ENCODE data around the gene TRAPPC12.
A peak's percentile ranks its signal among the peaks of the same experiment; 100 is the strongest.

TRAPPC12 gene

DNA sequence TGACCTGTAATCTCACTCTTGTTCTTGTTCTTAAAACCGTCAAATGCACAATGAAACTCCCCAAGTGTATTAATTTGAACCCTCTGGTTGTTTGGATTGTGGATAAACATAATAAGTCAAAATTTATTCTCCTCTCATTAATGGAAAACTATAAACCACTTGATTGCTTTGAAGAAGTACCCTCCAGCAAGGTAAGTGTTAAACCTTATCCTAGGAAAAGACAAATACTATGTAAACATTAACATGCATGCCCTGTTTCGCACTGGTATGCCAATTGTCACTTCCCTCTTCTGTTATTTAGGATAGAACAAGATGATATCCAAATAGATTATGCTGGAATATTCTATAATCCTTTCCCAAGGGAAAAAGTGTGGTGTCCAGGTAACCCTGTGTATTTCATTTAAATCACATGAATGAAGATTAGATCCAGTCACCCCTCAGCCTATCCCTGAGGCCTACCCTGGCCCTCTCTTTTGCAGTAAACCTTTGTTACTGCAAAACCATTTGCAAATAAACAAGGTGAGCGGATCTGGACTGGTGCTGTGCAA lies 138.5 kb downstream of the TRAPPC12 start:
- no peak for DNase-seq

DNA sequence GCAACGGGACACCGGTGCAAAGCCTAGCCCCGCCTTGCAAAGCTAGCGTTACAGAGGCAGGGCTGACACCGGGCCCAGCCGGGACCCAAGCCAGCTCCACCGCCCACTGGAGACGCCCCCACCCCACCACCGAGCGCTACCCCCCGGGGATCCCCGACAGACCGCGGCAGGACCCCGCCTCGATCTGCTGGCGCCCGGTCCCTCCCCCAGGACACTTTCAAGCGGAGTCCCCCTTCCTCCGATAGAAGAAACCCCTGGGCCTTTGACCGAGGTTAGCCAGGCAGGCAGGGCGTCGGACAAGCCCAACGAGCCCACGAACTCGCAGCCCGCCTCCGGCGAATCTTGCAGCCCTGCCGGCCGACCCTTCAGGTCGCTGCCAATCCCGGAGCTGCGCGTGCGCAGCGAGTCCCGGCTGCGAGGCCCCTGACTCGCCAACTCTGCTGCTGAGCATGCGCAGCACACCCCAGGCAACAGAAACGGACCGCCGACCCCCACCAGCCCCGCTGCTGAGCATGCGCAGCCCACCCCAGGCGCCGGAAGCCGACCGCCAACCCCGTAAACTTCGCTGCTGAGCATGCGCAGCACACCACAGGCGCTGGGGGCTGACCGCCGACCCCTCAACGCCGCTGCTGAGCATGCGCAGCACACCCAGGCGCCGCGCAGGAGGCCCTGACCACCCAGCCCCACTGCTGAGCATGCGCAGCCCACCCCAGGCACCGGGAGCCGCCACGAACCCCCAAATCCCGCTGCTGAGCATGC lies 139.2 kb downstream of the TRAPPC12 start:
- peak; percentile 97 for DNase-seq

DNA sequence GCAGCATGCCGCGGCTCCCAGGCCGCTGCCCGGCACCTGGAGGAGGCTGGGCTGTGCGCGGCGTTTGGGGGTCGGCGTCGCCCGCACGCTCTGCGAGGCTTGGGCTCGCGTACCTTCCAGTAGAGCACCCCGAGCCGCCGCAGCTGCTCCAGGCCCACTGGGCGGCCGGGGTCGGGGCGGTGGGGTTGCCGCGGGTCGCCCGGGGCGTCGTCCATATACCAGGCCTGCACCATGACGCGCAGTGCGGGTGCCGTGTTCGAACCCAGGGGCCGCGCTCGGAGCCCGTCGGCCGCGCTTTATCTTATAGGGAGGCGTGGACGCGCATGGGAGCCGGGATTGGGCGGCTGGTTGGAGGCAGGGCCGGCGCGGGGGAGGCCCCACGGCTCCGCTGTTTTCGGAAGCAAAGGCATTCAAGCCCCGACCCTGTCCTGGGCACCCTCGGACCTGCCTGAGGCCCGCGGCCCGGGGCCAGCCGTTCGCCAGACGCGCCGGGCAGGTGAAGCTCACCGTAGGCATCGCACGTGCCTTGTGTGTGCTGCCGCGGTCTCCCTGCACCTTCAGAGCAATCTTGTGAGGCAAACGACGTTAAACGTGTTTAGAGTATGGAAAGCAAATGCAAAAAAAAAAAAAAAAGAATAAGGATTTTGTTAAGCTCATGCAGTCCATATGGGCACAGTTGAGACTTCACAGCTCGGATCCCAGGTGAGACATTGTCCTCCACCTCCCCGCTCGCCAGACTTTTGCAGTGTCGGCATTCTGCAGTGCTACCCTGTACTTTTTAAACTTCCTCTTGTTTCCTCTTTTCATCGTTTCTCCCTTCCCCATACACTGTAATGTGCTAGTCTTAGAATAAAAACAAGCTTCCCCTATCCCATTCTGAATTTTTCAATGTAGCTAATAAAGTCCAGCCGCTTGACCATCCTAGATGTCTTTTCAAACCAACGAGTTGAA lies 140.0 kb downstream of the TRAPPC12 start, which contains the start of gene ADI1:
Gene ADI1, minus strand, starts transcription at position 277 of the 951 bp plus-strand sequence. Its CDS starts 44 bp downstream, at position 233.
- DNase-seq, result no peak

DNA sequence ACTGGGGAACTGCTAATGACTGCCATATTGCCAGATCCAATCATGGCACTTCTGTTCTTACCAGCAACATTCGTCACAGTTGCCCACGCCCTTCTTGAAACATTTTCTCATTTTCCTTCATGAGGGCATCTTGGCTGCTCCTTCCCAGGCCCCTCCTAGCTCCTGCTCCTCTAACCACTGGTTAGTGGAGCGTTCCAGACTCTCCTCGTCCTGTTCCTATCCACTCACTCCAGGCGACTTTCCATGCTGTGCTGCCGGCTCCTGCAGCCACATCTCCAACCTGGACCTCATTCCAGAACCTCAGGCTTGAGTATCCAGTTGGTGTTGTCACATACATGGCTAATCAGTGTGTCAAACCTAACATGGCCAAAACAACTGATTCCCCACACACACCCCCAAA lies 141.1 kb downstream of the TRAPPC12 start:
- no peak for DNase-seq

DNA sequence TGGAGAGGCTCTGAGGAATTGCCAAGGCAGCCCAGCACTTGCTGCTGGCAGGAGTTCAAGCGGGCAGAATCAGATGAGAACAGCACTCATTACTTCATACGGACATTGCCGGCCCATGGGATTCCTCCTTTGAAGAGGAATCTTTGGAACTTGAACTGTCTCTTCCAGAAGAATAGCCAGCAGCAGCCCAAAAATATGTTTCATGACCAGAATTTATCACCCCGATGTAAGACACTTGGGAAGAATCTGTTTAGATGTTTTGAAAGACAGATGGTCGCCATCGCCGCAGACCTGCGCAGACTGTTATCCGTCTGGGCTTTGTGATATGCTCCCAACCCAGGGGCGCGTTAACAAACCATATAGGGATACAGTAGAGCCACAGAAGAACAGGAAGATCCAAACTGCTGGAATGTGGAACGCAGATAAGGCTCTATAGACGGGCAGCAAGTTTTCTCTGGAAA lies 143.5 kb downstream of the TRAPPC12 start:
- DNase-seq, result no peak

DNA sequence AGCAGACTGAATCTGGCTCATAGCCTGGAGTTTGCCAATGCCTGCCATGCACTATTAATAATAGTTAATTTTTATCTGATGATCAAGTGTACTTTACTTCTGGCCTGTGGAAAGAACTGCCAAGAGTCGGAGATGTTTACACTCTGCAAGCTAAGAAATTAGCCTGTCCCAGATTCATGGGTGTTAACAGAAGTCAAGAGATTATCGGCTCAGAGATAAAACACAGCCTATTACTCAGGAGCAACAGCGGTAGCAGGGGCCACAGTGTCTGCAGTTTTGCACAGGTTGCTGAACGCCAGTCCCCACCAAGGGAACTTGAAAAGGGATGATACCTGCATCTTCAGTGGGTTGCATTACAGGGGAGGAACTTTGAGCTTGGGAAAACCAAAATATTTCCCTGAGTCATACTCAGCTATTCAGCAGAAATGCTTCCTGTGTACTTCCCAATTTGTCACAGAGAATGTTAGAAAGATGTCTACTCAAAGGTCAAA lies 144.1 kb downstream of the TRAPPC12 start:
- no peak for DNase-seq

DNA sequence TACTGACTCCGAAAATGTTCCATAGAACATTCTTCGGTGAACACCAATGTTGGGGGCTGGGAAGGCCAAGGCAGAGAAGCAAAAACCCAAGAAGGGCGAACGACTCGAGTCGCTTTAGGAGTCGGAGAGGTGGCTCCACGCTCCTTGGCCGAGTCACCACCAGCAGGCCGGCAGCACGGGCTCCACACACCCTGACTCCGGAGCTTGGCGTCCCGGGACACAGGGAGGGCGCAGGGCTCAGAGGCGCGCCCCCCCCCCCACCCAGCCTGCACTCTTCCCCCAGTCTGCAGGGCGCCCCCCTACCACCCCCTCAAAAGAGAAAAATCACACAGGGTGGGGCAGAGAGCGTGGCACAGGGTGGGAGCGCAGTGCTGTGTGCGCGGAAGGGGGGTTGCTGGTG lies 147.4 kb downstream of the TRAPPC12 start:
- no peak for DNase-seq

DNA sequence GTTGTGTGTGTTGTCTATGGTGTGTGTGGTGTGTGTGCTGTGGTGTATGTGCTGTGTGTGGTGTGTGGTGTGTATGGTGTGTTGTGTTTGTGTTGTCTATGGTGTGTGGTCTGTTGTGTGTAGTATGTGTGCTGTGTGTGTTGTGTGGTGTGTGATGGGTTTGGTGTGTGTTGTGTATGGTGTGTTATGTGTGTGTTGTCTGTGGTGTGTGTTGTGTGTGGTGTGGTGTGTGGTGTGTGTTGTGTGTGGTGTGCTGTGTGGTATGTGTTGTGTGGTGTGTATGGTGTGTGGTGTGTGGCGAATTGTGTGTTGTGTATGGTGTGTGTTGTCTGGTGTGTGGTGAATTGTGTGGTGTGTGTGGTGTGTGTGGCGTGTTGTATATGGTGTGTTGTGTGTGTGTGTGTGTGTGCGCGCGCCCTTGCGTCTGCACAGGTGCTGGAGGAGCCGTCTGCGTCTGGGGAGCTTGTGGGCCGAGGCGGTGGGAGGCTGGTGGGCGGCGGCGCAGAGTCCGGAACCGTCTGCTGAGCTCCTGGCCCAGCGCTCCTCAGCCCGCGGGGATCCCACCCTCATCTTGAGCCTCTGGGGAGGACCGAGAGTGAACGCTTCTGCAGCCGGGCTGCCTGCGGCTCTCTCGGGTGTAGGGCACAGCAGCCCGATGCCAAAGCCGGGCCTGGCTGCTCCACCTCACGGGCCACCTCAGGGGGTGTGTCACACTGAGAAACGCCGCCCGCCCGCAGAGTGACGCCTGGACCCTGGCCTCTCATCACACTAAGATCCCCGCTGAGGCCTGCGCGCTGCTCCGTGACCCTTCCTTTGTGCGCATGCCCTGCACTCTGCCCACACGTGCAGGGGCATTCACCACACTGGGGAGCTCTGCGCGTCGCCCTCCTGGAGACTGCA lies 148.6 kb downstream of the TRAPPC12 start:
- DNase-seq, result no peak
